ENCODE data around the gene RAD54L. TPM values are rescaled to one million over a fixed set of nuclear protein-coding genes. Genes with fewer than 3 reads are reported as not detected.

RAD54L gene
- polyA plus RNA-seq, 3 donors, result 13.6 to 16.6 (median 15.3) TPM

GRCh38 chr1:46284058-46284457, 36.5 kb downstream of the RAD54L start:
- DNase-seq, result no peak

DNA sequence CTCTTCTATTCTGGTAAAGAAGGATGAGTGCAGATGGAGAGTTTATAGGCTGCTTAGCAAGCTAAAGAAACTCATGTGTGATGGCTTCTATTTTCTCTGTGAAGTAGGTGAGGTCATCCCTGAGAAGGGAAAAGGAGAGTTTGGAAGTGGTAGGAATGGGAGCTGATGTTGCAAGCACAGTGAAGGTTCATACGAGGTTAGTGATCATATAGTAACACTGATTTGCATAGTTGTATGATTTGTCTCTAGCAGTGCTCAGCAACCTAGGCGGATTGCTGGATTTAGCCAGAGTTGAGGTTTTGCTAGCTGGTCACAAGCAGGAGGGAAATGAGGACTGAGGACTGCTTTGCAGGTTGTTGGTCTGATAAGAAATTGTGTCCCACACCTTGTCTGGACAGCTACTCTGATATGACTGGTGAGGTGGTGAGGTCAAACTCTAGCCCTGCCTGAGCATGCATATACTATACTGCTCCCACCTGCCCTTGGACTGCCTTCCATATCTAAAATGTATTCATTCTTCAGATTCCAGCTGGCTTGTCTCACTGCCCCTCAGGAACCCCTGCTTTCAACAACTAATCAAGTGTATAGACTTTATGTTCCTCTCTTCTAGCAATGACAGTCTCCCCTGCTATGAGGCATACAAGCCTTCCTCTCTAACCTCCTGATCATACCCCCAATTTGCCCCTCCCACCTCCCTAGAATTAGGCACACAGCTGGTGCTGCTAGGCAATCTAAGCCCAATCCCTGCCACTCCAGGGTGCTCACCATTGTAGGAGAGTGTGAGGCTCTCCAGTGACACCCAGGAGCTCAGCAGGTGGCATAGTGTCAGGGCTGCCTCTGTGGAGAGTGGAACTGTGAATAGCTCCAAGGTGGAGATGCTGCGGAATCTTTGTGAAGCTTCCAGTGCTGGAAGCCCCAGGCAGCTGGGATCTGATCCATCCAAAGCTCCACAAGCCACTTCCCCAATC, 37.3 kb downstream of the RAD54L start:
- DNase-seq, result no peak

DNA sequence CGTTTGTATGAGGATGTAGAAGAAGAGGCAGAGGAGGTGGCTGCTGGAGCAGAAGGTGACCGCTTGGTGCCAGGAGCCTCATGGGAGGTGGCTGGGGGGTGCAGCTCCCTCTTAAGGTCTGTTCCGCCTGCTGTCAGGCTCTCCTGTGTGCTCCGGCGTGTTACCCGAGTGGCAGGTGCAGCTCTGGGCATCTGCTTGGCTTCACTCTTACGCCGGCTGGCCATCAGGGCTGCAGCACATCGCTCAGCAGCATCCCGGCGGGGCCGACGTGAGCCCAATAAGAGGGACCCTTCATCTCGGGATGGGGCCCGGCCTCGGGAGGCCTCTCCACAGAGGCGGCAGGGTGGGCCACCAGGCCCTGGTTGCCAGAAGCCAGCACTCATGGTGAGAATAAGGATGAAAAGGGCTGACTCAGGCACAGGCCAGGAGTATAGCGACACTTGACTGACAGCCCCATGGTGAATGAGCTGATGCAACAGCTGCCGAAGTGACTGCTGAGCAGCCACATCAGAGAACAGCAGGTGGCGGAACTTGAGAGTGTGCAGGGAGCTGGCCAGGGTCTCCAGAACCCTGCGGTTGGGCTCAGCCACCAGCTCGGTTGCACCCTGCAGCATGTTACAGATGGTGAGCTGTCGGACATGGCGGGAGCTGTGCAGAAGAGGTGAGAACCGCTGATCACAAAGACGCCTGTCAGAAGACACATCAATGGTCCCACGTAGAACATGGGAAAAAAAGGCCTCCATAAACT, 38.3 kb downstream of the RAD54L start:
- DNase-seq, result no peak

DNA sequence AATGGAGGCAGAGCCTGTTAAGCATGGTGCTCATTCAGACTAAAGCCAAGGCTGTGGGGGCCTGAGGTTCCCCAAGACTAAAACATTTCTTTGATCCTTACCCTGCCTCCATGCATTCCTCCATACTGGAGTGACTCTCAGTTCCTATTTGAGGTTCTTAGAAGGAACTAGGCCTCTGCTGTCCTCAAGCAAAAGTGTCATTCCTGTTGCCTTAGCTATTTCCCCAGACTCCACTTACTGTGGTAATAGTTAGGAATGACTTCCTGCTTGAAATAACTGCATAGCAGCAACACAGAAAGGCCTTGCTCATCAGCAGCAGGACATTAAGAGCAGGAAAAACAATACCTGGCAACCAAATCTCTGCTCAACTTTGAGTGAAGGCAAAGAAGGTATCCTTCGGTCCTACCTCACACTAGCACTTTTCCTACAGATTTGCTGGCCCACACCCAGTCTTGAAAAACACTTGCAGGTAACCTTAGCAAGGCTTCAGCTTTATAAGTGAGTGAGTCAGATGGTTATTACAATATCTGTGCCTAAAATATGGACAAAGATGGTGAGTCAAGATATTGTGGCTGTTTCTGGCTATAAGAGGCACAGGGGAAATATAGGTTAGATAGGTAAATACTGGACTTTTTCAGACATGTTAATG, 41.0 kb downstream of the RAD54L start:
- DNase-seq, result no peak

DNA sequence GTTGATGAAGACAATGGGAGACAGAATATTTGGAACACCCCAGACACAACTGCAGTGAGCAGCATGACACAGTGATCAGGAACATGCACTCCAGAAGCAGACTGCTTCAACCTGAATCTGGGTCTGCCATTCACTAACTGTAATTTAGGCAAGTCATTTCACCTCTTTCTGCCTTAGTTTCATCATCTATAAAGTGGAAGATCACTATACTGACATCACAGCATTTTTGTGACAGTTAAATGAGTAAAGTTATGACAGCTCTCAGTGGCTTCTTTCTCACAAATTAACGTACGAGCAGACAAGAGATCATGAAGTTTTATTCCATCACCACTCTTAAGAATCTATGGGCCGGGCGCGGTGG, 41.6 kb downstream of the RAD54L start:
- DNase-seq, result no peak

- DNase-seq, result no peak
These were observed 42.4 kb downstream of the RAD54L start for GRCh38 chr1:46289976-46290375.

DNA sequence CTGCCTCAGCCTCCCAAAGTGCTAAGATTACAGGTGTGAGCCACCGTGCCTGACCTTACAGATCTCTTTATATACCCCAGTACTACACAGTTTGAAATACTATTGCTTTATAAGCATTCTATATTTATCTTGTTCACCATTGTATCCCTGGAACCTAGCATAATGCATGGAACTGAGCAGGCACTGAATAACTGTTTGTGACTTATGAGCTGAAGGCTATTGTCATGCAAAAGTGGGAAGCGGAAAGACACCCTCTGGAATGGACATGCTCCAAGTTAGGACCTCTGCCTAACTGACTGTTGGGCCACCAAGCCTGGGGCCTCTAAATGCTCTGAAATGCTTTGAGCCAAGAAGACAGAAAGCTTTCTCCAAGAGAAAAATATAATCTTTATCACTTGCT, 47.7 kb downstream of the RAD54L start:
- no peak for DNase-seq

- no peak for DNase-seq
These were observed 50.8 kb downstream of the RAD54L start for GRCh38 chr1:46298387-46298786.

GRCh38 chr1:46300673-46301405, 53.3 kb downstream of the RAD54L start:
- DNase-seq, result no peak

- DNase-seq, result no peak
These were observed 53.8 kb downstream of the RAD54L start for GRCh38 chr1:46301406-46301807.

DNA sequence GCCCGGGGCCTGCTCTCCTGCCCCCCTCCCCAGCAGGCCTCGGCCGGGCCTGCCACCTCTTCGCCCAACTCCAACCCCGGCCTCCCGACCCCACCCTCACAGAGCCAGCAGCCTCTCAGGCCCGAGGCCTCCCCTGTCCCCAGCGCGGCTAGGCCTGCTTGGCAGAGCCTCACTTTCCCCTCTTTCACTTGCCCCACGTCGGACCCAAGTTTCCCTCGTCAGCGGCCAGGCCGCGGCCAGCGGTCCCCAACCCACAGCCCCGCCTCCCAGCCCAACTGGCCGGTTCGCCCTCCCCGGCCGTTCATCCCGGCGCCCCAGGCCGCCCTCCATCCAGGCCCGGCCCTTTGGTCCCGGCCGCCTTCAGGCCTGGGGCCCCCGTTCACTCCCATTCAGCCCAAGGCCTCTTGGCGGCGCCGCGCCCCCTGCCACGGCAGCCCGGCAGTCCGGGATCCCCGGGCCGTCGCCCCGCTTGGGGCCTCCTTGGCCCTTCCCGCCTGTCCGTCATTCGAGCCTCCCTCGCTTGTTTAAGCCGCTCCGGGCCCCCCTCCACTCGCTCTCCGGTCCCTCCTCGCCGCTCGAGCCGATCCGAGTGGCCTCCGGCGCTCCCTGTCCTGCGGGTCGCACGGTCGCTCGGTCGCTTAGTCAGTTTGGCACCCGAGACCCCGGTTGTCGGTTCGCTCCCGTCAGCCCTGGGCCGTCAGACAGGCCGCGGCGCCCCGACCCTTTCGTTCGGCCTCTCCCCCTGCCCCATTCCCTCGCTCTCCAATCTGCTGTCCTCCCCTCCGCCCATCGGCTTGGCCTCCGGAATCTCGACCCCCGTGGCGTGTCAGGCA, 54.5 kb downstream of the RAD54L start:
- DNase-seq, result peak; percentile 52

DNA sequence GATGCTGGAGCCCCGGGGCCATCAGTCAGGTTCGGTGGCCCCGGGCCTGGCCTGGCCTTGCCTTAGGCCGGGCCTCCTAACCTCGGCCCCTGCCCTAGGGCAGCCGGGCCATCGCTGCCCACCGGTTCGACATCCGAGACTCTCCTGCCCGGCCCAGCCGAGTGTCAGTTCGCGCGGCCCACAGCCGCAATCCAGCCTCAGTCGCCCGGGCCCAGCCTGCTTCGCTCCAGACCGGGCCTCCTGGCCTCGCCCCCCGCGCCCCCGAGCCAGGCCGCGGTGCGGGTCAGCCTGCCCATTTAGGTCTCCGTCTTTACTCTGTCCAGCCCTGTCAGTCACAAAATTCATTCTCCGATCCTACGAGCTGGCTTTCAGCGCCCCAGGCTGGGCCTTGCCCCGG, 55.1 kb downstream of the RAD54L start:
- peak; percentile 40 for DNase-seq

DNA sequence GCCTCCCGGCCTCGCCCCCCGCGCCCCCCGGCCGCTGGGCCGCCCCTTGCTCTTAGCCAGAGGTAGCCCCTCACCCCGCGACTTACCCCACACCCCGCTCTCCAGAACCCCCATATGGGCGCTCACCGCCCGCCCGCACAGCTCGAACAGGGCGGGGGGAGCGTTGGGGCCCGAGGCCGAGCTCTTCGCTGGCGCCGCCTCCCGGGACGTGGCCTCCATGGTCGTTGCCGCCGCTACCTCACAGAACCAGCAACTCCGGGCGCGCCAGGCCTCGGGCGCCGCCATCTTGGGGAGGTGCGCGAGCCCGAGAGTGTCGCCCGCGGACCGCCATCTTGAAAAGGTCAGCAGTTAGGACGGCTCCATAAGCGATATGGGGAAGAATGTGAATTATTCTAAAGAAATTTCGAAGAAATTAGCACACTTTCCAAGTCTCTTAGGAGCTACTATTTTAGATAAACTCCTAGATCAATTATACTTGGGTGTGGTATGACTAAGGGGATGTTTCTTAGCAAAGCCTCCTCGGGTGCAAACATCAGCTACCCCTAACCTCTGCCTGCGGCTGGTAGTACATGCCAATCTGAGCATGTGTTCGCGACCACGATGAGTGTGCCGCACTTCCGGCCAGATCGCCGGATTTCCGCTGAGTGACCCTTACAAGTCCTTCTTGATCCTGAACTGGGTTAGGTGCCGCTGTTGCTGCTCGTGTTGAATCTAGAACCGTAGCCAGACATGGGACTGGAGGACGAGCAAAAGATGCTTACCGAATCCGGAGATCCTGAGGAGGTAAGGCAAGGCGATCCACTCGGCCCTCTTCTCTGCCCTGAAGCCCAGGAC, 55.7 kb downstream of the RAD54L start, which contains the start of the genes LRRC41 and UQCRH:
Gene LRRC41 (minus strand): TSS at position 579 of the 834 bp plus-strand sequence. CDS start 294 bp downstream, at position 285.
Gene UQCRH (plus strand): TSS at position 661 of the 834 bp plus-strand sequence. CDS start 69 bp downstream, at position 730.
- DNase-seq, result peak; percentile 95

GRCh38 chr1:46303872-46304326, 56.3 kb downstream of the RAD54L start:
- DNase-seq, result no peak

DNA sequence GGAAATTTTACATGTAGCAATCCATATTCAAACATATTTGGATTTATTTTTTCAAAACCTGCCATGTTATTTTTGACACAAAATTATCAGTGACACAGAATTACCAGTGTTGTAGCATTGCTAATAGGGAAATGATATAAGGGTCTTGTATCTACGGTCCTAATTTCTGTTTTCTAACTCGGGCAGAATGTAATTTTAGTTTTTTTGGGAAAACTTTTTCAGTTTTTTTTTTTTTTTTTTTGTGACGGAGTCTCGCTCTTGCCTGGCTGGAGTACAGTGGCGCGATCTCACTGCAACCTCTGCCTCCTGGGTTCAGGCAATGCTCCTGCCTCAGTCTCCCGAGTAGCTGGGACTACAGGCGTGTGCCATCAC, 58.6 kb downstream of the RAD54L start:
- no peak for DNase-seq

DNA sequence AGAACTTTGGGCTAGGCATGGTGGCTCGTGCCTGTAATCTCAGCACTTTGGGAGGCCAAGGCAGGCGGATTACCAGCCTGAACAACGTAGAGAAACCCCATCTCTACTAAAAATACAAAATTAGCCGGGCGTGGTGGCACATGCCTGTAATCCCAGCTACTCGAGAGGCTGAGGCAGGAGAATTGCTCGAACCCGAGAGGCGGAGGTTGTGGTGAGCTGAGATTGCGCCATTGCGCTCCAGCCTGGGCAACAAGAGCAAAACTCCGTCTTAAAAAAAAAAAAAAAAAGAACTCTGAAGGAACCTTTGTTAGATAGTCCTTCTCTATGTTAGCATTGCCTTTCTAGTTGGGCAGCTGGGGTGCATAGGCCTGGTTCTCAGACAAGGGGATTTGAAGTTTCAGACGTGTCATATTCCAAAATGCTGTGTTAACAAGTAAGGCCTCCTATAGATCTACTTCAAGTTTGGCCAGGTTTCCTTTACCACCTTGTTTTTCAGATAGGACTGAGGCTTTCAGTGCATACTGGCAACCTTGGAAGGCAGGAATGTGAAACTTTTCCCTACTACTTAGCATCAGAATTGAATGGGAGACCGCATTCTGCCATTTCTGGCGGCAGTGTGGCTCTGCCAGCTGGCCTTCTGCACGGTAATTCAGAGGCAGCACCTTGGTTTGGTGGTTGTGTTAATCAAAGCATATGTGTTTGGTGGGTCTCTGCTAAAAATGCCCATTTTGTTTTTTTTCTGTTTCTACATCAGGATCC, 62.0 kb downstream of the RAD54L start:
- DNase-seq, result no peak

DNA sequence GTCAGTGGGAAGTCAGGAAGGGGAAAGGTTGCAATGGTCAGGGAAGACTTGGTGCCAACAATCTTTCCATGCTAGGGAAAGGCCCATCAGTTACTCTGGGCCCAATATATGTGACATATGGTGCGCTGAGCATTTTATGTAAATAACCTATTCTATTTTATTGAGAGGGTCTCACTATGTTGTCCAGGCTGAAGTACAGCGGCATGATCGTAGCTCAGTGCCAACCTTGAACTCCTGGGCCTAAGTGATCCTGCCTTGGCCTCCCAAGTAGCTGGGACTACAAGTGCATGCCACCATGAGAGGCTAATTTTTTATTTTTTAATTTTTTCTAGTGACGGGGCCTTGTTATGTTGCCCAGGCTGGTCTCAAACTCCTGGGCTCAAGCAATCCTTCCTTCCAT, 62.8 kb downstream of the RAD54L start:
- DNase-seq, result no peak

- DNase-seq, result no peak
These were observed 68.3 kb downstream of the RAD54L start for GRCh38 chr1:46315669-46316403.
